Trophoblast cell (in vitro differentiated cells and primary cell): Measurements from ENCODE around the gene PPP1R7.

Source experiments
- DNase-seq, 2 donors: peaks; one replicate each; pipeline ENCODE4 v3.0.0-alpha.2; 2016
- H2AFZ ChIP-seq: 2 replicates; pipeline ENCODE4 v1.6.1; 2013; ENCODE audit warnings: low read length, moderate library complexity, mild to moderate bottlenecking; ENCODE audit not compliant: insufficient read depth, poor library complexity
- H2AK5ac ChIP-seq: 2 replicates; pipeline ENCODE4 v1.6.1; 2013; ENCODE audit warnings: mild to moderate bottlenecking, low read length
- H2BK120ac ChIP-seq: 2 replicates; pipeline ENCODE4 v1.6.1; 2013; ENCODE audit warnings: low read length, mild to moderate bottlenecking, moderate library complexity; ENCODE audit not compliant: insufficient read depth, poor library complexity
- H2BK12ac ChIP-seq: 2 replicates; pipeline ENCODE4 v1.6.1; 2013; ENCODE audit warnings: mild to moderate bottlenecking, low read length, moderate library complexity
- H2BK5ac ChIP-seq: 2 replicates; pipeline ENCODE4 v1.6.1; 2013; ENCODE audit warnings: low read length, low read depth, moderate library complexity, mild to moderate bottlenecking; ENCODE audit not compliant: poor library complexity
- H3K14ac ChIP-seq: 2 replicates; pipeline ENCODE4 v1.6.1; 2013; ENCODE audit warnings: mild to moderate bottlenecking, low read length
- H3K18ac ChIP-seq: 2 replicates; pipeline ENCODE4 v1.6.1; 2013; ENCODE audit warnings: mild to moderate bottlenecking, low read length
- H3K23ac ChIP-seq: 2 replicates; pipeline ENCODE4 v1.6.1; 2013; ENCODE audit warnings: low read length
- H3K27ac ChIP-seq: 2 replicates; pipeline ENCODE4 v1.5.1; 2013; ENCODE audit warnings: low read depth, mild to moderate bottlenecking, inconsistent platforms, low read length, moderate library complexity
- H3K27me3 ChIP-seq: 2 replicates; pipeline ENCODE4 v1.6.1; 2013; ENCODE audit warnings: inconsistent platforms, mild to moderate bottlenecking, low read length, moderate library complexity; ENCODE audit not compliant: insufficient read depth
- H3K36me3 ChIP-seq, 2 experiments: 1 replicate in 1 of 2; 2 replicates in 1 of 2; pipeline ENCODE4 v1.6.1; 2013; ENCODE audit warnings: low read length in 2 of 2, mild to moderate bottlenecking in 2 of 2, moderate library complexity in 1 of 2; ENCODE audit not compliant: insufficient read depth in 2 of 2, control insufficient read depth in 1 of 2
- H3K4ac ChIP-seq: 2 replicates; pipeline ENCODE4 v1.6.1; 2013; ENCODE audit warnings: low read depth, mild to moderate bottlenecking, low read length, moderate library complexity
- H3K4me1 ChIP-seq, 2 experiments: 1 replicate in 1 of 2; 2 replicates in 1 of 2; pipeline ENCODE4 v1.6.1; 2013; ENCODE audit warnings: low read length in 2 of 2, mild to moderate bottlenecking in 2 of 2, moderate library complexity in 1 of 2; ENCODE audit not compliant: insufficient read depth in 2 of 2, control insufficient read depth in 1 of 2
- H3K4me2 ChIP-seq: 2 replicates; pipeline ENCODE4 v1.6.1; 2013; ENCODE audit warnings: inconsistent platforms, mild to moderate bottlenecking, low read length, moderate library complexity
- H3K4me3 ChIP-seq: 2 replicates; pipeline ENCODE4 v1.5.1; 2013; ENCODE audit warnings: mild to moderate bottlenecking, low read depth, low read length, inconsistent platforms
- H3K79me1 ChIP-seq: one replicate; pipeline ENCODE4 v1.6.1; 2013; ENCODE audit warnings: low read length
- H3K79me2 ChIP-seq: 2 replicates; pipeline ENCODE4 v1.6.1; 2013; ENCODE audit warnings: low read length, mild to moderate bottlenecking; ENCODE audit not compliant: control insufficient read depth, insufficient read depth, poor library complexity
- H3K9ac ChIP-seq: 2 replicates; pipeline ENCODE4 v1.6.1; 2013; ENCODE audit warnings: mild to moderate bottlenecking, low read length
- H3K9me3 ChIP-seq: 2 replicates; pipeline ENCODE4 v1.6.1; 2013; ENCODE audit warnings: low read depth, mild to moderate bottlenecking, control low read depth, inconsistent platforms, low read length; ENCODE audit not compliant: insufficient read depth
- H4K12ac ChIP-seq: 2 replicates; pipeline ENCODE4 v1.6.1; 2013; ENCODE audit warnings: low read depth, mild to moderate bottlenecking, low read length, moderate library complexity
- H4K8ac ChIP-seq: 2 replicates; pipeline ENCODE4 v1.6.1; 2013; ENCODE audit warnings: low read depth, mild to moderate bottlenecking, low read length, moderate library complexity
- H4K91ac ChIP-seq: one replicate; pipeline ENCODE4 v1.6.1; 2013; ENCODE audit warnings: low read depth, mild to moderate bottlenecking, low read length, moderate library complexity
- WGBS: extraction: QIAGEN DNeasy Blood & Tissue Kit; methylation state at CpG from one replicate; pipeline ENCODE4 v1.1.7; 2013; ENCODE audit warnings: missing lambda C conversion rate; ENCODE audit not compliant: insufficient read length, insufficient coverage; ENCODE audit errors: extremely low coverage; 5-methylcytosine and 5-hydroxymethylcytosine counted together

The PPP1R7 gene

GRCh38 chr2:241105641-241106040, 44.6 kb upstream of the PPP1R7 start:
- Histone ChIP-seq H3K4me1 (peaks cover 4 to 5% of the 10 kb centered on the region in 2 experiments), H2AFZ (no peak overlapping the region), H3K27me3 (no peaks in the 10 kb centered on the region), H3K4me3 (no peak overlapping the region), H4K12ac (no peak overlapping the region), H3K4me2 (no peak overlapping the region), H3K4ac (no peak overlapping the region), H4K8ac (no peak overlapping the region), H3K36me3 (peaks cover 11 to 14% of the 10 kb centered on the region in 2 experiments), H3K14ac (no peak overlapping the region), H4K91ac (no peak overlapping the region), H3K23ac (no peak overlapping the region), H3K79me2 (peaks cover 4% of the 10 kb centered on the region), H3K27ac (no peak overlapping the region), H2BK120ac (no peak overlapping the region), H3K18ac (no peak overlapping the region), H3K79me1 (peaks cover 5% of the 10 kb centered on the region), H2BK12ac (no peak overlapping the region), H2AK5ac (no peak overlapping the region), H3K9me3 (no peaks in the 10 kb centered on the region), H3K9ac (no peak overlapping the region), H2BK5ac (no peak overlapping the region)
- no peak for DNase-seq
- no CpG with 5 or more reads among the region's 3 CpGs for WGBS

GRCh38 chr2:241107031-241107783, 43.1 kb upstream of the PPP1R7 start:
- no peak overlapping the region for H4K8ac ChIP-seq
- no peak overlapping the region for H2BK12ac ChIP-seq
- H3K9ac ChIP-seq, result no peak overlapping the region
- H2AFZ ChIP-seq, result no peak overlapping the region
- H4K12ac ChIP-seq, result no peak overlapping the region
- no peak overlapping the region for H3K18ac ChIP-seq
- H3K4me3 ChIP-seq, result no peak overlapping the region
- WGBS, result no CpG with 5 or more reads among the region's 9 CpGs
- H2BK5ac ChIP-seq, result no peak overlapping the region
- H3K79me1 ChIP-seq, result peaks cover 3% of the 10 kb centered on the region
- peaks cover 18 to 19% of the 10 kb centered on the region in 2 experiments for H3K36me3 ChIP-seq
- no peak overlapping the region for H4K91ac ChIP-seq
- H3K79me2 ChIP-seq, result peaks cover 2% of the 10 kb centered on the region
- H3K23ac ChIP-seq, result no peak overlapping the region
- no peak overlapping the region for H3K27ac ChIP-seq
- H3K14ac ChIP-seq, result no peak overlapping the region
- no peaks in the 10 kb centered on the region for H3K4me1 ChIP-seq
- no peaks in the 10 kb centered on the region for H3K27me3 ChIP-seq
- H2BK120ac ChIP-seq, result no peak overlapping the region
- H2AK5ac ChIP-seq, result no peak overlapping the region
- no peak for DNase-seq
- no peaks in the 10 kb centered on the region for H3K9me3 ChIP-seq
- H3K4me2 ChIP-seq, result no peak overlapping the region
- H3K4ac ChIP-seq, result no peak overlapping the region

- Histone ChIP-seq H2BK120ac (no peak overlapping the region), H3K18ac (no peak overlapping the region), H3K4me2 (no peak overlapping the region), H2AK5ac (no peak overlapping the region), H3K27me3 (no peaks in the 10 kb centered on the region), H3K9ac (no peak overlapping the region), H4K91ac (no peak overlapping the region), H3K23ac (no peak overlapping the region), H2BK5ac (no peak overlapping the region), H3K79me2 (no peaks in the 10 kb centered on the region), H3K9me3 (peaks cover 3% of the 10 kb centered on the region), H3K14ac (no peak overlapping the region), H4K8ac (no peak overlapping the region), H3K27ac (no peak overlapping the region), H4K12ac (no peak overlapping the region), H3K79me1 (no peaks in the 10 kb centered on the region), H3K4ac (no peak overlapping the region), H3K4me3 (peak overlapping the region; percentile 36), H2AFZ (no peak overlapping the region), H2BK12ac (no peak overlapping the region), H3K4me1 (no peaks in the 10 kb centered on the region), H3K36me3 (peaks cover 21% of the 10 kb centered on the region in 2 experiments)
- no CpG with 5 or more reads among the region's 35 CpGs for WGBS
- no peak for DNase-seq
These were observed 41.7 kb upstream of the PPP1R7 start for GRCh38 chr2:241108271-241109209.

GRCh38 chr2:241109210-241110088, 40.8 kb upstream of the PPP1R7 start:
- H3K9me3 ChIP-seq, result peaks cover 3% of the 10 kb centered on the region
- H4K91ac ChIP-seq, result no peak overlapping the region
- H3K23ac ChIP-seq, result no peak overlapping the region
- no peak overlapping the region for H3K27ac ChIP-seq
- no peaks in the 10 kb centered on the region for H3K4me1 ChIP-seq
- H2AK5ac ChIP-seq, result no peak overlapping the region
- H3K18ac ChIP-seq, result no peak overlapping the region
- H3K14ac ChIP-seq, result no peak overlapping the region
- H2BK12ac ChIP-seq, result no peak overlapping the region
- no peaks in the 10 kb centered on the region for H3K79me2 ChIP-seq
- DNase-seq, result no peak
- no peaks in the 10 kb centered on the region for H3K27me3 ChIP-seq
- H4K12ac ChIP-seq, result no peak overlapping the region
- H2BK5ac ChIP-seq, result no peak overlapping the region
- H3K79me1 ChIP-seq, result no peaks in the 10 kb centered on the region
- H4K8ac ChIP-seq, result no peak overlapping the region
- H2BK120ac ChIP-seq, result no peak overlapping the region
- no peak overlapping the region for H3K4ac ChIP-seq
- H3K4me2 ChIP-seq, result no peak overlapping the region
- no peak overlapping the region for H3K9ac ChIP-seq
- WGBS, result no CpG with 5 or more reads among the region's 14 CpGs
- no peak overlapping the region for H2AFZ ChIP-seq
- no peak overlapping the region for H3K4me3 ChIP-seq
- peaks cover 21 to 23% of the 10 kb centered on the region in 2 experiments for H3K36me3 ChIP-seq
